Central memory CD4-positive, alpha-beta T cell (primary cell): Measurements from ENCODE around the gene MAPK7.

Experiments used
- DNase-seq: peaks from one replicate; pipeline ENCODE4 v3.0.0; 2022

MAPK7 gene

GRCh38 chr17:19424934-19425868 is 46.9 kb downstream of the MAPK7 start:
- no peak for DNase-seq

- DNase-seq = no peak
These were observed 48.3 kb downstream of the MAPK7 start for GRCh38 chr17:19426631-19427030.

- no peak for DNase-seq
These were observed 53.4 kb downstream of the MAPK7 start for GRCh38 chr17:19431691-19432090.
